Liver (tissue), 9 donors: ENCODE data around the gene DOCK2. TPM values are rescaled to one million over a fixed set of nuclear protein-coding genes. Genes with fewer than 3 reads are reported as not detected.

ENCODE experiments used
- DNase-seq: peaks from one replicate; pipeline ENCODE4 v3.0.0-alpha.2; 2017; ENCODE audit warnings: low spot score
- H3K27ac ChIP-seq, 2 donors: one replicate each; pipeline ENCODE4 v1.7.0; 2013; ENCODE audit warnings: inconsistent platforms in 2 of 2, low read length in 2 of 2, control low read depth in 1 of 2, low read depth in 1 of 2, mild to moderate bottlenecking in 1 of 2
- H3K27me3 ChIP-seq, 4 donors: one replicate each; pipeline versions ENCODE4 v1.6.1 to v1.7.0; 2013; ENCODE audit warnings: low read length in 3 of 4, inconsistent platforms in 1 of 4, mild to moderate bottlenecking in 1 of 4, moderate library complexity in 1 of 4; ENCODE audit not compliant: control insufficient read depth in 4 of 4, insufficient read depth in 4 of 4
- H3K36me3 ChIP-seq, 4 donors: one replicate each; pipeline versions ENCODE4 v1.6.1 to v1.7.0; 2013; ENCODE audit warnings: low read length in 3 of 4, mild to moderate bottlenecking in 3 of 4, low read depth in 1 of 4, moderate library complexity in 1 of 4; ENCODE audit not compliant: control insufficient read depth in 4 of 4, insufficient read depth in 3 of 4
- H3K4me1 ChIP-seq, 4 donors: one replicate each; pipeline versions ENCODE4 v1.6.1 to v1.7.0; 2013; ENCODE audit warnings: low read length in 3 of 4, mild to moderate bottlenecking in 3 of 4, moderate library complexity in 1 of 4; ENCODE audit not compliant: control insufficient read depth in 4 of 4, insufficient read depth in 4 of 4
- H3K4me3 ChIP-seq, 3 donors: one replicate each; pipeline versions ENCODE4 v1.6.1 to v1.7.0; 2013; ENCODE audit warnings: low read length in 3 of 3, control low read depth in 1 of 3, low read depth in 1 of 3, mild to moderate bottlenecking in 1 of 3
- H3K9ac ChIP-seq, 2 donors: one replicate each; pipeline ENCODE4 v1.7.0; 2013; ENCODE audit warnings: low read length in 2 of 2, mild to moderate bottlenecking in 2 of 2, moderate library complexity in 2 of 2, control low read depth in 1 of 2, low read depth in 1 of 2
- H3K9me3 ChIP-seq, 4 donors: one replicate each; pipeline versions ENCODE4 v1.6.1 to v1.7.0; 2013; ENCODE audit warnings: low read length in 3 of 4; ENCODE audit not compliant: control insufficient read depth in 4 of 4
- ATF3 ChIP-seq: IDR thresholded peaks from 2 replicates; pipeline ENCODE4 v1.6.1; 2016; ENCODE audit warnings: antibody characterized with exemption
- EGR1 ChIP-seq, 2 donors: IDR thresholded peaks; 2 replicates each; pipeline ENCODE4 v1.6.1; 2016 to 2018; ENCODE audit warnings: antibody characterized with exemption in 2 of 2, low read depth in 2 of 2
- FOXA1 ChIP-seq: IDR thresholded peaks from 2 replicates; pipeline ENCODE4 v1.6.1; 2016; ENCODE audit warnings: antibody characterized with exemption
- FOXA2 ChIP-seq: IDR thresholded peaks from 2 replicates; pipeline ENCODE4 v1.6.1; 2016; ENCODE audit warnings: antibody characterized with exemption
- GABPA ChIP-seq, 2 donors: IDR thresholded peaks in 1 of 2; conservative IDR thresholded peaks in 1 of 2; 2 replicates each; pipeline ENCODE4 v1.6.1; 2016; ENCODE audit warnings: antibody characterized with exemption in 2 of 2, mild to moderate bottlenecking in 1 of 2, moderate library complexity in 1 of 2
- HNF4A ChIP-seq, 2 donors: conservative IDR thresholded peaks; 2 replicates each; pipeline ENCODE4 v1.6.1; 2016; ENCODE audit warnings: antibody characterized with exemption in 2 of 2, mild to moderate bottlenecking in 2 of 2
- HNF4G ChIP-seq: IDR thresholded peaks from 2 replicates; pipeline ENCODE4 v1.6.1; 2016; ENCODE audit warnings: antibody characterized with exemption
- JUND ChIP-seq, 2 donors: IDR thresholded peaks; 2 replicates each; pipeline ENCODE4 v1.6.1; 2016; ENCODE audit warnings: antibody characterized with exemption in 2 of 2
- MAX ChIP-seq: IDR thresholded peaks from 2 replicates; pipeline ENCODE4 v1.6.1; 2016; ENCODE audit warnings: antibody characterized with exemption
- NR2F2 ChIP-seq: IDR thresholded peaks from 2 replicates; pipeline ENCODE4 v1.6.1; 2016; ENCODE audit warnings: antibody characterized with exemption
- RAD21 ChIP-seq, 2 donors: IDR thresholded peaks; 2 replicates each; pipeline ENCODE4 v1.6.1; 2016; ENCODE audit warnings: antibody characterized with exemption in 2 of 2, mild to moderate bottlenecking in 2 of 2
- RXRA ChIP-seq, 2 donors: IDR thresholded peaks; 2 replicates each; pipeline ENCODE4 v1.6.1; 2017 to 2018; ENCODE audit warnings: antibody characterized with exemption in 2 of 2, mild to moderate bottlenecking in 1 of 2
- SP1 ChIP-seq: IDR thresholded peaks from 2 replicates; pipeline ENCODE4 v1.6.1; 2018; ENCODE audit warnings: antibody characterized with exemption, mild to moderate bottlenecking
- TAF1 ChIP-seq: conservative IDR thresholded peaks from 2 replicates; pipeline ENCODE4 v1.6.1; 2016; ENCODE audit warnings: antibody characterized with exemption, mild to moderate bottlenecking
- YY1 ChIP-seq: IDR thresholded peaks from 2 replicates; pipeline ENCODE4 v1.6.1; 2016; ENCODE audit warnings: antibody characterized with exemption, mild to moderate bottlenecking
- ZBTB33 ChIP-seq: IDR thresholded peaks from 2 replicates; pipeline ENCODE4 v1.6.1; 2016; ENCODE audit warnings: antibody characterized with exemption
- WGBS: extraction: QIAGEN DNeasy Blood & Tissue Kit; methylation state at CpG from one replicate; pipeline ENCODE4 v1.1.7; 2013; 5-methylcytosine and 5-hydroxymethylcytosine counted together
- polyA plus RNA-seq, 2 donors: library from polyadenylated mRNA; stranded (reverse) in 1 of 2; unstranded in 1 of 2; fragments of 200-250 nt in 1 of 2; fragments of >200 nt in 1 of 2; fragmentation: Nextera tagmentation in 1 of 2; extraction: Ambion mirVana in 1 of 2; gene quantifications; one replicate each; pipeline versions ENCODE4 v1.2.1 to v1.2.3, GENCODE V29; 2013 to 2015
- total RNA-seq, 2 donors: library from RNA; depleted of rRNA; stranded (reverse); fragments of >200 nt; gene quantifications; one replicate each; pipeline ENCODE4 v1.2.3, GENCODE V29; 2014
- TF ChIP-seq, protein P1 (sequence below): IDR thresholded peaks from 2 replicates; pipeline ENCODE4 v1.6.1; 2016; ENCODE audit warnings: antibody characterized with exemption, mild to moderate bottlenecking
- TF ChIP-seq, protein P2 (sequence below): fragments of 150-350 bp; IDR thresholded peaks from 2 replicates; pipeline ENCODE4 v1.5.1; 2017; ENCODE audit warnings: improper control_type of control experiment, low read depth, low read length; ENCODE audit not compliant: missing input control
- donor health status: healthy.
- donor health status: healthy.
- donor health status: healthy.
- donor health status: healthy.
- donor health status: healthy.

DOCK2 gene
- total and polyA plus RNA-seq, 4 donors = 2.3 to 26.6 (median 8.2) TPM

DNA sequence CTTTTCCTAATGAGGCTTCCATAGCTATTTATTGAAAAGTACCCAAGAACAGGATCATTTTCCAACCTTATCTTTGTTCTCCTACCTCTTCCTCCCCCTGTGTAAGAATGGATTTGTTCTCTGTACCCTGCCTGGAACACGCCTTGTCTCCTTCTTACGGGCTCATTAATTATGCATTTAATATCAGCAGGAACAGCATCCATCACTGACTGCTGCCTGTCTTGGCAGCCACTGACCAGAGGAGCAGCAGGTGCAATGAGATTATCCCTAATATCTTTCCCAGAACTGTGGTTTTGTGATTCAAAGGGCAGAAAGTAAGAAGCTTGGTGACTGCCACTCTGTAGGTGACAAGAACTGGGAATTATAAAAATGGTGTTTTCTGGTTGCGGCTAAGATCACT lies 362.5 kb downstream of the DOCK2 start:
- no peaks in the 10 kb centered on the region for H3K27me3 ChIP-seq
- TF ChIP-seq TAF1 (no peak), JUND (IDR thresholded peaks at IDR 0.05) (no peak), EGR1 (IDR thresholded peaks at IDR 0.05; ENCODE audit: low read depth in 2 of 2) (no peak), FOXA1 (no peak), HNF4G (no peak), SP1 (no peak), MAX (no peak), ATF3 (no peak), ZBTB33 (no peak), GABPA (IDR thresholded peaks at IDR 0.05 in 1 of 2, conservative IDR thresholded peaks at IDR 0.05 in 1 of 2) (no peak), NR2F2 (no peak), RAD21 (IDR thresholded peaks at IDR 0.05) (no peak), YY1 (no peak), HNF4A (conservative IDR thresholded peaks at IDR 0.05) (no peak), RXRA (IDR thresholded peaks at IDR 0.05) (no peak), FOXA2 (no peak)
- TF ChIP-seq, protein P1, sequence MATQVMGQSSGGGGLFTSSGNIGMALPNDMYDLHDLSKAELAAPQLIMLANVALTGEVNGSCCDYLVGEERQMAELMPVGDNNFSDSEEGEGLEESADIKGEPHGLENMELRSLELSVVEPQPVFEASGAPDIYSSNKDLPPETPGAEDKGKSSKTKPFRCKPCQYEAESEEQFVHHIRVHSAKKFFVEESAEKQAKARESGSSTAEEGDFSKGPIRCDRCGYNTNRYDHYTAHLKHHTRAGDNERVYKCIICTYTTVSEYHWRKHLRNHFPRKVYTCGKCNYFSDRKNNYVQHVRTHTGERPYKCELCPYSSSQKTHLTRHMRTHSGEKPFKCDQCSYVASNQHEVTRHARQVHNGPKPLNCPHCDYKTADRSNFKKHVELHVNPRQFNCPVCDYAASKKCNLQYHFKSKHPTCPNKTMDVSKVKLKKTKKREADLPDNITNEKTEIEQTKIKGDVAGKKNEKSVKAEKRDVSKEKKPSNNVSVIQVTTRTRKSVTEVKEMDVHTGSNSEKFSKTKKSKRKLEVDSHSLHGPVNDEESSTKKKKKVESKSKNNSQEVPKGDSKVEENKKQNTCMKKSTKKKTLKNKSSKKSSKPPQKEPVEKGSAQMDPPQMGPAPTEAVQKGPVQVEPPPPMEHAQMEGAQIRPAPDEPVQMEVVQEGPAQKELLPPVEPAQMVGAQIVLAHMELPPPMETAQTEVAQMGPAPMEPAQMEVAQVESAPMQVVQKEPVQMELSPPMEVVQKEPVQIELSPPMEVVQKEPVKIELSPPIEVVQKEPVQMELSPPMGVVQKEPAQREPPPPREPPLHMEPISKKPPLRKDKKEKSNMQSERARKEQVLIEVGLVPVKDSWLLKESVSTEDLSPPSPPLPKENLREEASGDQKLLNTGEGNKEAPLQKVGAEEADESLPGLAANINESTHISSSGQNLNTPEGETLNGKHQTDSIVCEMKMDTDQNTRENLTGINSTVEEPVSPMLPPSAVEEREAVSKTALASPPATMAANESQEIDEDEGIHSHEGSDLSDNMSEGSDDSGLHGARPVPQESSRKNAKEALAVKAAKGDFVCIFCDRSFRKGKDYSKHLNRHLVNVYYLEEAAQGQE = no peak
- TF ChIP-seq, protein P2, sequence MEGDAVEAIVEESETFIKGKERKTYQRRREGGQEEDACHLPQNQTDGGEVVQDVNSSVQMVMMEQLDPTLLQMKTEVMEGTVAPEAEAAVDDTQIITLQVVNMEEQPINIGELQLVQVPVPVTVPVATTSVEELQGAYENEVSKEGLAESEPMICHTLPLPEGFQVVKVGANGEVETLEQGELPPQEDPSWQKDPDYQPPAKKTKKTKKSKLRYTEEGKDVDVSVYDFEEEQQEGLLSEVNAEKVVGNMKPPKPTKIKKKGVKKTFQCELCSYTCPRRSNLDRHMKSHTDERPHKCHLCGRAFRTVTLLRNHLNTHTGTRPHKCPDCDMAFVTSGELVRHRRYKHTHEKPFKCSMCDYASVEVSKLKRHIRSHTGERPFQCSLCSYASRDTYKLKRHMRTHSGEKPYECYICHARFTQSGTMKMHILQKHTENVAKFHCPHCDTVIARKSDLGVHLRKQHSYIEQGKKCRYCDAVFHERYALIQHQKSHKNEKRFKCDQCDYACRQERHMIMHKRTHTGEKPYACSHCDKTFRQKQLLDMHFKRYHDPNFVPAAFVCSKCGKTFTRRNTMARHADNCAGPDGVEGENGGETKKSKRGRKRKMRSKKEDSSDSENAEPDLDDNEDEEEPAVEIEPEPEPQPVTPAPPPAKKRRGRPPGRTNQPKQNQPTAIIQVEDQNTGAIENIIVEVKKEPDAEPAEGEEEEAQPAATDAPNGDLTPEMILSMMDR = no peak
- H3K27ac ChIP-seq = no peak overlapping the region
- no peak overlapping the region for H3K9ac ChIP-seq
- H3K9me3 ChIP-seq = no peaks in the 10 kb centered on the region
- no peaks in the 10 kb centered on the region for H3K4me1 ChIP-seq
- WGBS = 89% methylated on average over 3 of the region's 3 CpGs
- H3K4me3 ChIP-seq = no peak overlapping the region
- peaks cover 0 to 3% (median 0%) of the 10 kb centered on the region in 4 donors for H3K36me3 ChIP-seq
- no peak for DNase-seq
